H9 (cell line): ENCODE results near the gene CHN1. TPM values are rescaled to one million over a fixed set of nuclear protein-coding genes. Genes with fewer than 3 reads are reported as not detected.

Experiments
- DNase-seq: peaks from one replicate; pipeline ENCODE4 v3.0.0-alpha.2; 2017
- H2AFZ ChIP-seq: one replicate; pipeline ENCODE4 v1.6.1; 2013; ENCODE audit warnings: mild to moderate bottlenecking, low read length, control low read depth, moderate library complexity
- H2AK5ac ChIP-seq: 2 replicates; pipeline ENCODE4 v1.6.1; 2013; ENCODE audit warnings: low read length, control low read depth, mixed read lengths; ENCODE audit not compliant: insufficient read length
- H2BK120ac ChIP-seq: one replicate; pipeline ENCODE4 v1.6.1; 2013; ENCODE audit warnings: low read depth, mild to moderate bottlenecking, low read length, control low read depth, inconsistent platforms; ENCODE audit not compliant: poor library complexity, severe bottlenecking
- H2BK12ac ChIP-seq: 2 replicates; pipeline ENCODE4 v1.6.1; 2013; ENCODE audit warnings: low read length, control low read depth, mixed read lengths, low read depth; ENCODE audit not compliant: insufficient read length
- H2BK15ac ChIP-seq: 2 replicates; pipeline ENCODE4 v1.6.1; 2013; ENCODE audit warnings: low read depth, low read length, control low read depth
- H2BK20ac ChIP-seq: one replicate; pipeline ENCODE4 v1.6.1; 2013; ENCODE audit warnings: low read depth, mild to moderate bottlenecking, low read length, control low read depth, inconsistent platforms; ENCODE audit not compliant: poor library complexity, severe bottlenecking
- H2BK5ac ChIP-seq: 2 replicates; pipeline ENCODE4 v1.6.1; 2013; ENCODE audit warnings: low read length, control low read depth, mixed read lengths; ENCODE audit not compliant: insufficient read length
- H3K14ac ChIP-seq: 2 replicates; pipeline ENCODE4 v1.6.1; 2013; ENCODE audit warnings: low read length, control low read depth; ENCODE audit not compliant: insufficient read depth
- H3K18ac ChIP-seq: 2 replicates; pipeline ENCODE4 v1.6.1; 2013; ENCODE audit warnings: low read depth, mild to moderate bottlenecking, mixed read lengths, low read length, control low read depth; ENCODE audit not compliant: insufficient read length
- H3K23ac ChIP-seq: 2 replicates; pipeline ENCODE4 v1.6.1; 2013; ENCODE audit warnings: low read length, control low read depth, mixed read lengths, low read depth; ENCODE audit not compliant: insufficient read length
- H3K23me2 ChIP-seq: 2 replicates; pipeline ENCODE4 v1.6.1; 2013; ENCODE audit warnings: low read depth, mild to moderate bottlenecking, mixed read lengths, low read length, control low read depth; ENCODE audit not compliant: insufficient read length, poor library complexity, severe bottlenecking
- H3K27ac ChIP-seq: 2 replicates; pipeline ENCODE4 v1.5.1; 2013; ENCODE audit warnings: low read length, control low read depth, mixed read lengths, low read depth; ENCODE audit not compliant: insufficient read length
- H3K27me3 ChIP-seq: 2 replicates; pipeline ENCODE4 v1.6.1; 2013; ENCODE audit warnings: low read length, control low read depth, inconsistent platforms; ENCODE audit not compliant: insufficient read depth
- H3K4ac ChIP-seq: 2 replicates; pipeline ENCODE4 v1.6.1; 2013; ENCODE audit warnings: low read depth, mild to moderate bottlenecking, control low read depth, inconsistent platforms, low read length, moderate library complexity
- H3K4me1 ChIP-seq: 2 replicates; pipeline ENCODE4 v1.6.1; 2013; ENCODE audit warnings: low read length, control low read depth, inconsistent platforms; ENCODE audit not compliant: insufficient read depth
- H3K4me2 ChIP-seq: 2 replicates; pipeline ENCODE4 v1.6.1; 2013; ENCODE audit warnings: low read length, control low read depth, mixed read lengths; ENCODE audit not compliant: insufficient read length, insufficient read depth
- H3K56ac ChIP-seq: 2 replicates; pipeline ENCODE4 v1.6.1; 2013; ENCODE audit warnings: low read depth, mild to moderate bottlenecking, mixed read lengths, low read length, control low read depth; ENCODE audit not compliant: insufficient read length
- H3K79me1 ChIP-seq: 2 replicates; pipeline ENCODE4 v1.6.1; 2013; ENCODE audit warnings: low read depth, mild to moderate bottlenecking, moderate library complexity, low read length, control low read depth, inconsistent platforms; ENCODE audit not compliant: insufficient read depth, poor library complexity, severe bottlenecking
- H3K79me2 ChIP-seq: 2 replicates; pipeline ENCODE4 v1.6.1; 2013; ENCODE audit warnings: low read length, control low read depth, inconsistent platforms; ENCODE audit not compliant: insufficient read depth
- H3K9ac ChIP-seq: 2 replicates; pipeline ENCODE4 v1.6.1; 2013; ENCODE audit warnings: low read length, control low read depth, mixed read lengths; ENCODE audit not compliant: insufficient read length; ENCODE audit errors: extremely low read depth
- H3K9me3 ChIP-seq: one replicate; pipeline ENCODE4 v1.6.1; 2013; ENCODE audit warnings: low read depth, low read length, inconsistent platforms; ENCODE audit not compliant: control insufficient read depth
- H3T11ph ChIP-seq: one replicate; pipeline ENCODE4 v1.6.1; 2013; ENCODE audit warnings: mild to moderate bottlenecking, low read length, control low read depth, inconsistent platforms
- H4K20me1 ChIP-seq: one replicate; pipeline ENCODE4 v1.6.1; 2013; ENCODE audit not compliant: control insufficient read depth, insufficient read length, insufficient read depth
- H4K5ac ChIP-seq: 2 replicates; pipeline ENCODE4 v1.6.1; 2013; ENCODE audit warnings: low read depth, mild to moderate bottlenecking, mixed read lengths, low read length, control low read depth; ENCODE audit not compliant: insufficient read length
- H4K8ac ChIP-seq: replicated peaks from 2 replicates; pipeline ENCODE4 v1.6.1; 2013; ENCODE audit warnings: low read length, control low read depth, mixed read lengths, low read depth; ENCODE audit not compliant: insufficient read length
- H4K91ac ChIP-seq: 2 replicates; pipeline ENCODE4 v1.6.1; 2013; ENCODE audit warnings: low read depth, mild to moderate bottlenecking, moderate library complexity, mixed read lengths, low read length, control low read depth; ENCODE audit not compliant: insufficient read length
- H3K27ac Mint-ChIP-seq, 3 experiments: 2 replicates in 2 of 3; 3 replicates in 1 of 3; pipeline ENCODE4 v1.8.0; 2020 to 2021; ENCODE audit warnings: mixed read lengths in 3 of 3, mild to moderate bottlenecking in 1 of 3, moderate library complexity in 1 of 3
- H3K27me3 Mint-ChIP-seq: 2 replicates; pipeline ENCODE4 v1.8.0; 2021; ENCODE audit warnings: low read depth, mild to moderate bottlenecking, moderate library complexity, mixed read lengths
- H3K36me3 Mint-ChIP-seq, 3 experiments: 2 replicates in 2 of 3; 3 replicates in 1 of 3; pipeline ENCODE4 v1.8.0; 2020 to 2021; ENCODE audit warnings: low read depth in 3 of 3, mixed read lengths in 3 of 3; ENCODE audit not compliant: insufficient read depth in 1 of 3
- H3K4me1 Mint-ChIP-seq, 2 experiments: 2 replicates each; pipeline ENCODE4 v1.8.0; 2020; ENCODE audit warnings: mixed read lengths in 2 of 2
- H3K4me3 Mint-ChIP-seq, 2 experiments: 2 replicates in 1 of 2; 3 replicates in 1 of 2; pipeline ENCODE4 v1.8.0; 2020 to 2021; ENCODE audit warnings: mild to moderate bottlenecking in 2 of 2, mixed read lengths in 2 of 2, moderate library complexity in 1 of 2
- H3K9me3 Mint-ChIP-seq, 2 experiments: 2 replicates in 1 of 2; 3 replicates in 1 of 2; pipeline ENCODE4 v1.8.0; 2020; ENCODE audit warnings: mild to moderate bottlenecking in 2 of 2, mixed read lengths in 2 of 2, moderate library complexity in 1 of 2
- CTCF ChIP-seq: fragments of 200-600 bp; sonication (generic); conservative IDR thresholded peaks from 3 replicates; pipeline ENCODE4 v1.8.0; 2021; ENCODE audit warnings: antibody characterized with exemption, mild to moderate bottlenecking
- WGBS: extraction: QIAGEN DNeasy Blood & Tissue Kit; methylation state at CpG from one replicate; pipeline ENCODE4 v1.1.7; 2013; ENCODE audit warnings: missing lambda C conversion rate, low lambda C conversion rate, mixed read lengths; ENCODE audit not compliant: insufficient read length; ENCODE audit errors: extremely low coverage; 5-methylcytosine and 5-hydroxymethylcytosine counted together
- total RNA-seq: library from RNA; stranded (reverse); gene quantifications from 2 replicates; pipeline ENCODE4 v1.2.1, GENCODE V29; 2021

The CHN1 gene
- total RNA-seq, 1 experiment from 2014 or later: 33.9 TPM

GRCh38 chr2:174781298-174781697, 223.9 kb downstream of the CHN1 start:
- Histone ChIP-seq H3K79me2 (no peaks in the 10 kb centered on the region), H2BK20ac (no peak overlapping the region), H4K20me1 (no peaks in the 10 kb centered on the region), H2BK12ac (no peak overlapping the region), H4K5ac (no peak overlapping the region), H3T11ph (no peak overlapping the region), H3K4me1 (peaks cover 4% of the 10 kb centered on the region; the same call in 1 of the 2 replicates), H2AFZ (no peak overlapping the region), H3K27me3 (no peaks in the 10 kb centered on the region), H3K79me1 (no peaks in the 10 kb centered on the region), H3K56ac (no peak overlapping the region), H4K91ac (no peak overlapping the region), H3K18ac (no peak overlapping the region), H3K14ac (no peak overlapping the region), H2BK15ac (no peak overlapping the region), H3K23me2 (no peaks in the 10 kb centered on the region), H2BK120ac (no peak overlapping the region), H2BK5ac (no peak overlapping the region), H3K4ac (no peak overlapping the region), H3K27ac (no peak overlapping the region), H4K8ac (no peak overlapping the region), H2AK5ac (no peak overlapping the region), H3K23ac (no peak overlapping the region), H3K4me2 (no peak overlapping the region), H3K9ac (no peak overlapping the region), H3K9me3 (no peaks in the 10 kb centered on the region)
- Mint-ChIP-seq H3K4me1 (peaks cover 59 to 69% of the 10 kb centered on the region in 2 experiments), H3K36me3 (no peaks in the 10 kb centered on the region), H3K9me3 (no peaks in the 10 kb centered on the region), H3K27ac (no peak overlapping the region), H3K4me3 (no peak overlapping the region), H3K27me3 (peaks cover 5% of the 10 kb centered on the region)
- no CpG with 5 or more reads among the region's 9 CpGs for WGBS
- TF ChIP-seq CTCF: no peak
- no peak for DNase-seq
